Neuronal stem cell (in vitro differentiated cells): ENCODE data around the gene AP5Z1.
A peak's percentile ranks its signal among the peaks of the same experiment; 100 is the strongest.

ENCODE experiments used
- DNase-seq: peaks from one replicate; pipeline ENCODE4 v3.0.0-alpha.2; 2013; ENCODE audit warnings: low spot score
- H2AFZ ChIP-seq: one replicate; pipeline ENCODE4 v1.6.1; 2013; ENCODE audit warnings: mild to moderate bottlenecking, low read length, inconsistent platforms
- H2AK5ac ChIP-seq: 2 replicates; pipeline ENCODE4 v1.6.1; 2013; ENCODE audit warnings: low read depth, mild to moderate bottlenecking, inconsistent platforms, low read length, moderate library complexity, mixed read lengths
- H2BK120ac ChIP-seq: 2 replicates; pipeline ENCODE4 v1.6.1; 2013; ENCODE audit warnings: low read depth, mild to moderate bottlenecking, inconsistent platforms, low read length, moderate library complexity, mixed read lengths
- H2BK12ac ChIP-seq: one replicate; pipeline ENCODE4 v1.6.1; 2013; ENCODE audit warnings: low read length, inconsistent platforms
- H2BK15ac ChIP-seq: 2 replicates; pipeline ENCODE4 v1.6.1; 2013; ENCODE audit warnings: mild to moderate bottlenecking, low read length, inconsistent platforms, mixed read lengths
- H2BK5ac ChIP-seq: one replicate; pipeline ENCODE4 v1.6.1; 2013; ENCODE audit warnings: inconsistent platforms, mild to moderate bottlenecking, low read length, moderate library complexity
- H3K14ac ChIP-seq: one replicate; pipeline ENCODE4 v1.6.1; 2013; ENCODE audit warnings: low read length, inconsistent platforms
- H3K18ac ChIP-seq: 2 replicates; pipeline ENCODE4 v1.6.1; 2013; ENCODE audit warnings: low read length, inconsistent platforms
- H3K23ac ChIP-seq: 2 replicates; pipeline ENCODE4 v1.6.1; 2013; ENCODE audit warnings: low read depth, mild to moderate bottlenecking, mixed read lengths, low read length, inconsistent platforms; ENCODE audit not compliant: poor library complexity
- H3K27ac ChIP-seq: replicated peaks from 3 replicates; pipeline ENCODE4 v1.5.1; 2013; ENCODE audit warnings: low read length, inconsistent platforms
- H3K27me3 ChIP-seq, 3 experiments: 2 replicates each; pipeline ENCODE4 v1.6.1; 2013; ENCODE audit warnings: low read length in 3 of 3, mild to moderate bottlenecking in 2 of 3, inconsistent platforms in 1 of 3, low read depth in 1 of 3, mixed read lengths in 1 of 3, moderate library complexity in 1 of 3; ENCODE audit not compliant: control insufficient read depth in 3 of 3, insufficient read depth in 3 of 3
- H3K36me3 ChIP-seq, 2 donors: replicated peaks in 1 of 2; 2 replicates each; pipeline ENCODE4 v1.6.1; 2013; ENCODE audit warnings: low read length in 2 of 2; ENCODE audit not compliant: control insufficient read depth in 2 of 2, insufficient read depth in 2 of 2
- H3K4ac ChIP-seq: 2 replicates; pipeline ENCODE4 v1.6.1; 2013; ENCODE audit warnings: inconsistent platforms, mild to moderate bottlenecking, low read length, moderate library complexity
- H3K4me1 ChIP-seq, 2 donors: 1 replicate in 1 of 2; 2 replicates in 1 of 2; pipeline ENCODE4 v1.6.1; 2013; ENCODE audit warnings: low read length in 2 of 2, low read depth in 1 of 2; ENCODE audit not compliant: control insufficient read depth in 2 of 2, insufficient read depth in 1 of 2
- H3K4me2 ChIP-seq: one replicate; pipeline ENCODE4 v1.6.1; 2013; ENCODE audit warnings: mild to moderate bottlenecking, low read length, inconsistent platforms; ENCODE audit not compliant: insufficient read depth, poor library complexity, severe bottlenecking
- H3K4me3 ChIP-seq, 2 donors: 2 replicates each; pipeline ENCODE4 v1.5.1; 2013; ENCODE audit warnings: low read length in 2 of 2, mild to moderate bottlenecking in 2 of 2, inconsistent platforms in 1 of 2, moderate library complexity in 1 of 2
- H3K79me1 ChIP-seq: one replicate; pipeline ENCODE4 v1.6.1; 2013; ENCODE audit warnings: low read depth, mild to moderate bottlenecking, inconsistent platforms, low read length, moderate library complexity
- H3K9ac ChIP-seq: one replicate; pipeline ENCODE4 v1.6.1; 2013; ENCODE audit warnings: mild to moderate bottlenecking, low read depth, low read length, inconsistent platforms; ENCODE audit not compliant: poor library complexity
- H3K9me3 ChIP-seq, 2 donors: replicated peaks in 1 of 2; 2 replicates each; pipeline versions ENCODE3 to v1.6.1; 2013; ENCODE audit warnings: low read length in 2 of 2, mild to moderate bottlenecking in 2 of 2, inconsistent platforms in 1 of 2, low read depth in 1 of 2, mixed read lengths in 1 of 2, moderate library complexity in 1 of 2; ENCODE audit not compliant: control insufficient read depth in 2 of 2, insufficient read depth in 1 of 2
- H4K8ac ChIP-seq: one replicate; pipeline ENCODE4 v1.6.1; 2013; ENCODE audit warnings: low read depth, mild to moderate bottlenecking, inconsistent platforms, low read length, moderate library complexity
- H4K91ac ChIP-seq: one replicate; pipeline ENCODE4 v1.6.1; 2013; ENCODE audit warnings: low read length, low read depth, mild to moderate bottlenecking, inconsistent platforms; ENCODE audit not compliant: poor library complexity
- WGBS, 2 donors: extraction: QIAGEN DNeasy Blood & Tissue Kit; methylation state at CpG; one replicate each; pipeline ENCODE4 v1.1.7; 2013; ENCODE audit warnings: missing lambda C conversion rate in 2 of 2, mixed read lengths in 1 of 2; ENCODE audit not compliant: insufficient read length in 2 of 2, insufficient replicate concordance in 1 of 2; ENCODE audit errors: extremely low coverage in 2 of 2; 5-methylcytosine and 5-hydroxymethylcytosine counted together

AP5Z1 gene

DNA sequence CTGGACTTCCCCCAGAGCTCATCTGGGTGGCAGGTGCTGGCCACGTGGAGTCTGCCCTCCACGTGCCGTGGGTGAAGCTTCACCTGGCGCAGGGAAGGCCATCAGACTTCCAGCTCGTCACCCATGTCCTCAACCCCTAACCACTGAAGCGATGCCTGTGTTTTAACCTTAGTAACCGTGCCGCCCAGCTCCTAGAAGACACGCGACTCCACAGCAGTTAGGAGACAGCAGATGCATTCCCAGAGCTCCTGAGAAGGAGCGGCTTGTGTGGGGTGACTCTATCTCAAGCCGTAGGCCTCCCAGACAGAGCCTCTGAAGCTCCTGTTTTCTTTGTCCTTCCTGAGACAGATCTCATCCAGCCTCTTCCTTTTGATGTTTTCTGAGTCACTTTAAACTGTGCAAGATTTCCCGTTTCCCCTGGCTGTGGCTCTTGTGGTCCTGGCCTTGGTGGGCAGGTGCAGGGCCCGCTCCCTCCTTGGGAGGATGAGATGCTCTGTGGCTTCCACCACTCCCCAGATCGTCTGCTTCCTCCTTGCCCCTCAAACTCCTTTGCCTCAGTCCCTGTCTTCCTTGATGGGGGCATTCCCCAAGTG is 41.4 kb upstream of the AP5Z1 start:
- WGBS, 2 donors: no CpG with 5 or more reads among the region's 15 CpGs
- DNase-seq: no peak

DNA sequence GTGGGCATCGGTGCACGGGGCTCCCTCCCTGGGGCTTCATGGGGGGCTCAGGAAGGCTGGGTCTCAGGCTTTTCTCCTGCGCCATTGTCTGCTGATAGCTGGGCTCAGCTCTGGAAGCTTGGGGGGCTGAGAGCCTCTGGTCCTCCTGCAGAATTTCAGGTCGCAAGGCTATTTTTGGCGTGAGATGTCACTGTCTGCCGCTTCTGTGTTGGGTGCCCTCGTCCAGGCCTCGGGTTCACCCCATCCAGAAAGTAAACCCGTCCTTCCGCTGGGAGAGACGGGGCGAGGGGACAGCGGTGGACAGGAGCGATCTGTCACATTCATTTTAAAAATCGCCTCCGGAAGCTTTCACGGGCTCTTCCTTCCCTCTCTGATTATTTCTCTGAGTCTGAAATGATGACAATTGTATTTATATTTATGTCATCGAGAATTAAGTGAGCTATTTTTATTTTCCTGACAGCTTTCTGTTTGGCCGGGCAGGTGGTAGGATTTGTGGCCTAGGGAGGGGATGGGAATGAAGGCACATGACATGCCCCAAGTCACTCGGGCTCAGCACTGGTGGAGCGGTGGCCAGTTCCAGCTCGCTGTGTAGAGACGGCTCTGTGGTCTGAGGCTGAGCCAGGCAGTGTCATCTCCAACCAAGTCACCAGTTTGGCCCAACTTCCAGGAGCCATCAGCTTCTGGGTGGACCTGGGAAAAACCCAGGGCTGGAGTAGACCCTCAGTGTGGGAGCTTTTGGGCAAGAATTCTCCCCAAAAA is 40.7 kb upstream of the AP5Z1 start:
- no peak for DNase-seq

More for the DNA sequence above, 41.4 kb upstream of the AP5Z1 start:
- H3K18ac ChIP-seq: no peak overlapping the region
- no peak overlapping the region for H2BK5ac ChIP-seq
- no peak overlapping the region for H3K4me3 ChIP-seq
- H2AK5ac ChIP-seq: no peak overlapping the region
- no peak overlapping the region for H3K4me2 ChIP-seq
- H3K4ac ChIP-seq: no peak overlapping the region
- H2BK120ac ChIP-seq: no peak overlapping the region
- peaks cover 0 to 7% of the 10 kb centered on the region in 2 donors for H3K9me3 ChIP-seq
- H3K27ac ChIP-seq: no peak overlapping the region
- H3K79me1 ChIP-seq: peaks cover 1% of the 10 kb centered on the region
- H2AFZ ChIP-seq: no peak overlapping the region
- no peak overlapping the region for H3K23ac ChIP-seq
- H4K8ac ChIP-seq: no peak overlapping the region
- H2BK12ac ChIP-seq: no peak overlapping the region
- no peak overlapping the region for H4K91ac ChIP-seq
- no peak overlapping the region for H2BK15ac ChIP-seq
- H3K36me3 ChIP-seq: peaks cover 3 to 33% of the 10 kb centered on the region in 2 donors
- no peaks in the 10 kb centered on the region for H3K27me3 ChIP-seq
- H3K9ac ChIP-seq: peak overlapping the region; percentile 5
- peaks cover 8% of the 10 kb centered on the region in 2 donors for H3K4me1 ChIP-seq
- H3K14ac ChIP-seq: no peak overlapping the region

DNA sequence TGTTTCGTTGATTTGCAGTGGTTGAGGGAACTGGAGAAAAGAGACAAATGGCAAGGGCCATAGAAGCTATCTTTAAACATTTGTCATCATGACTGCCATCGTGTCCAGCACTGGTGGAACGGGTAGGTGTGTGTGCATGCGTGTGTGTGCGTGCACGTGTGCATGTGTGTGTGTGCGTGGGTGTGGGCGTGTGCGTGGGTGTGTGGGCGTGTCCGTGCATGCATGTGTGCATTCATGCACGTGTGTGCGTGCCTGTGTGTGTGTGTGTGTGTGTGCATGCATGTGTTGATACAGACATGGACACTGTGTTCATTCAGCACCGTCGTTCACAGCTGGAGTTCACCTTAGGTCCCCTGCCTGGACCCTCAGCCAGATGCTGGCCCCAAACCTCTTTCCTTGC is 38.1 kb upstream of the AP5Z1 start:
- H2BK12ac ChIP-seq: peak overlapping the region; percentile 5
- H2AFZ ChIP-seq: no peak overlapping the region
- H3K9ac ChIP-seq: peak overlapping the region; percentile 55
- H3K4me1 ChIP-seq: peaks cover 11 to 14% of the 10 kb centered on the region in 2 donors
- peak overlapping the region; percentile 85 for H3K23ac ChIP-seq
- peak overlapping the region in 1 of 2 donors; percentile 9 for H3K4me3 ChIP-seq
- no peak overlapping the region for H2BK120ac ChIP-seq
- H4K8ac ChIP-seq: peak overlapping the region; percentile 76
- H3K9me3 ChIP-seq: peaks cover 0 to 9% of the 10 kb centered on the region in 2 donors
- H3K36me3 ChIP-seq: peaks cover 10 to 38% of the 10 kb centered on the region in 2 donors
- no peak overlapping the region for H3K4me2 ChIP-seq
- no peaks in the 10 kb centered on the region for H3K27me3 ChIP-seq
- no peak overlapping the region for H4K91ac ChIP-seq
- WGBS, 2 donors: 100% methylated on average over 3 of the region's 15 CpGs; no CpG with 5 or more reads in 1 of the 2 donors
- peak overlapping the region; percentile 90 for H3K14ac ChIP-seq
- peaks cover 4% of the 10 kb centered on the region for H3K79me1 ChIP-seq
- DNase-seq: no peak
- H2BK15ac ChIP-seq: no peak overlapping the region
- H2BK5ac ChIP-seq: peak overlapping the region; percentile 42
- peak overlapping the region; percentile 58 for H3K18ac ChIP-seq
- H3K27ac ChIP-seq: no peak overlapping the region
- no peak overlapping the region for H2AK5ac ChIP-seq
- H3K4ac ChIP-seq: peak overlapping the region; percentile 13

More for the DNA sequence above, 40.7 kb upstream of the AP5Z1 start:
- H3K4me3 ChIP-seq: no peak overlapping the region
- peaks cover 0 to 9% of the 10 kb centered on the region in 2 donors for H3K9me3 ChIP-seq
- no peak overlapping the region for H2BK120ac ChIP-seq
- H3K18ac ChIP-seq: peak overlapping the region; percentile 27
- H4K91ac ChIP-seq: no peak overlapping the region
- no CpG with 5 or more reads among the region's 23 CpGs for WGBS, 2 donors
- H2BK15ac ChIP-seq: no peak overlapping the region
- H3K14ac ChIP-seq: no peak overlapping the region
- no peak overlapping the region for H3K27ac ChIP-seq
- no peak overlapping the region for H2BK5ac ChIP-seq
- H2BK12ac ChIP-seq: no peak overlapping the region
- peaks cover 3 to 31% of the 10 kb centered on the region in 2 donors for H3K36me3 ChIP-seq
- no peak overlapping the region for H4K8ac ChIP-seq
- no peak overlapping the region for H3K4me2 ChIP-seq
- H3K9ac ChIP-seq: no peak overlapping the region
- no peak overlapping the region for H3K4ac ChIP-seq
- no peak overlapping the region for H3K23ac ChIP-seq
- no peaks in the 10 kb centered on the region for H3K27me3 ChIP-seq
- H3K4me1 ChIP-seq: peaks cover 11 to 14% of the 10 kb centered on the region in 2 donors
- H3K79me1 ChIP-seq: peaks cover 3% of the 10 kb centered on the region
- no peak overlapping the region for H2AFZ ChIP-seq
- H2AK5ac ChIP-seq: no peak overlapping the region
